Body of pancreas (tissue), 4 donors: ENCODE measurements around the gene CLDN2. TPM values are rescaled to one million over a fixed set of nuclear protein-coding genes. Genes with fewer than 3 reads are reported as not detected.
A peak's percentile ranks its signal among the peaks of the same experiment; 100 is the strongest.

Experiments used
- ATAC-seq: fragments of 150-250 bp; one replicate; pipeline ENCODE4 v1.9.1; 2016
- DNase-seq, 4 donors: peaks; one replicate each; pipeline ENCODE4 v3.0.0-alpha.2; 2019
- H3K27ac ChIP-seq, 4 donors: fragments of 200-600 bp; sonication (generic); 1 replicate in 3 of 4; 2 replicates in 1 of 4; pipeline versions ENCODE4 v1.5.1 to v1.6.1; 2016 to 2019; ENCODE audit warnings: mild to moderate bottlenecking in 1 of 4, mixed read lengths in 1 of 4, moderate library complexity in 1 of 4
- H3K27me3 ChIP-seq, 2 donors: fragments of 200-600 bp; sonication (generic); one replicate each; pipeline ENCODE4 v1.6.0; 2016; ENCODE audit warnings: mild to moderate bottlenecking in 1 of 2
- H3K36me3 ChIP-seq, 2 donors: fragments of 200-600 bp; sonication (generic); replicated peaks in 1 of 2; 2 replicates each; pipeline ENCODE4 v1.5.1; 2016; ENCODE audit warnings: low read depth in 2 of 2; ENCODE audit not compliant: insufficient read depth in 1 of 2
- H3K4me1 ChIP-seq: fragments of 200-600 bp; sonication (generic); one replicate; pipeline ENCODE4 v1.6.0; 2016
- H3K4me3 ChIP-seq, 2 donors: fragments of 200-600 bp; sonication (generic); 1 replicate in 1 of 2; 2 replicates in 1 of 2; pipeline ENCODE4 v1.5.1; 2016 to 2019
- H3K9me3 ChIP-seq, 3 donors: fragments of 200-600 bp; sonication (generic); 1 replicate in 2 of 3; 2 replicates in 1 of 3; pipeline ENCODE4 v1.5.1; 2016
- POLR2A ChIP-seq, 3 donors: fragments of 450-650 bp; IDR thresholded peaks; one replicate each; pipeline ENCODE4 v1.6.1; 2016; ENCODE audit warnings: antibody characterized with exemption in 3 of 3, mild to moderate bottlenecking in 2 of 3
- WGBS, 2 donors: methylation state at CpG; one replicate each; pipeline ENCODE4 v1.1.5; 2017; 5-methylcytosine and 5-hydroxymethylcytosine counted together
- intact Hi-C: fragments of 100-400 bp; cut with DNase I; formaldehyde crosslinking; loops from one replicate; pipeline ENCODE4 v1.15.1; 2023
- total RNA-seq, 2 donors: library from RNA; depleted of rRNA; stranded (reverse); fragments of >200 nt; gene quantifications; one replicate each; pipeline ENCODE4 v1.1.0, GENCODE V29; 2016
- TF ChIP-seq, protein P1 (sequence below), 7 experiments: fragments of 450-650 bp in 4 of 7; fragments of 200-600 bp in 3 of 7; sonication (generic) in 3 of 7; IDR thresholded peaks; one replicate each; pipeline ENCODE4 v1.5.1; 2016 to 2019; ENCODE audit warnings: antibody characterized with exemption in 7 of 7

Gene CLDN2
- total RNA-seq, 2 donors from 2014 or later, result 0.33 to 6.0 TPM

DNA sequence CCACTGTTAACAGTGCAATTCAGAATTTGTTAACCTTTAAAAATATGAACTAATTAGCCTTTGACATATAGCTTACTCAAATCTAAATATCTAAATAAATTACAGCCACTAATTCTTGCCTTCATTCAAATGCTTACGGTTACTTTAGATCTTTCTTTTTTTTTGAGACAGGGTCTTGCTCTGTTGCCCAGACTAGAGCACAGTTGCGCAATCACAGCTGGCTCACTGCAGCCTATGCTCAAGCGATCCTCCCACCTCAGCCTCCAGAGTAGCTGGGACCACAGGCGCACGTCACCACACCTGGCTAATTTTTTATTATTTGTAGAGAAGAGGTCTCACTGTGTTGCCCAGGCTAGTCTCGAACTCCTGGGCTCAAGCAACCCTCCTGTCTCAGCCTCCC, 31.0 kb downstream of the CLDN2 start:
- DNase-seq (no peak), ATAC-seq (no peak)
- Histone ChIP-seq H3K27ac (no peak overlapping the region), H3K36me3 (no peaks in the 10 kb centered on the region), H3K4me3 (no peak overlapping the region), H3K9me3 (no peaks in the 10 kb centered on the region), H3K27me3 (no peaks in the 10 kb centered on the region), H3K4me1 (peaks cover 4% of the 10 kb centered on the region)
- intact Hi-C loops, result loop anchor here (5.0 kb wide), 1 partner anchor 54 kb away; no protein-coding TSS in a partner anchor
- 86 to 92% methylated on average over 2 to 6 of the region's 6 CpGs for WGBS, 2 donors
- TF ChIP-seq, protein P1, sequence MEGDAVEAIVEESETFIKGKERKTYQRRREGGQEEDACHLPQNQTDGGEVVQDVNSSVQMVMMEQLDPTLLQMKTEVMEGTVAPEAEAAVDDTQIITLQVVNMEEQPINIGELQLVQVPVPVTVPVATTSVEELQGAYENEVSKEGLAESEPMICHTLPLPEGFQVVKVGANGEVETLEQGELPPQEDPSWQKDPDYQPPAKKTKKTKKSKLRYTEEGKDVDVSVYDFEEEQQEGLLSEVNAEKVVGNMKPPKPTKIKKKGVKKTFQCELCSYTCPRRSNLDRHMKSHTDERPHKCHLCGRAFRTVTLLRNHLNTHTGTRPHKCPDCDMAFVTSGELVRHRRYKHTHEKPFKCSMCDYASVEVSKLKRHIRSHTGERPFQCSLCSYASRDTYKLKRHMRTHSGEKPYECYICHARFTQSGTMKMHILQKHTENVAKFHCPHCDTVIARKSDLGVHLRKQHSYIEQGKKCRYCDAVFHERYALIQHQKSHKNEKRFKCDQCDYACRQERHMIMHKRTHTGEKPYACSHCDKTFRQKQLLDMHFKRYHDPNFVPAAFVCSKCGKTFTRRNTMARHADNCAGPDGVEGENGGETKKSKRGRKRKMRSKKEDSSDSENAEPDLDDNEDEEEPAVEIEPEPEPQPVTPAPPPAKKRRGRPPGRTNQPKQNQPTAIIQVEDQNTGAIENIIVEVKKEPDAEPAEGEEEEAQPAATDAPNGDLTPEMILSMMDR (IDR thresholded peaks at IDR 0.05), result no peak
- TF ChIP-seq POLR2A (IDR thresholded peaks at IDR 0.05), result no peak

DNA sequence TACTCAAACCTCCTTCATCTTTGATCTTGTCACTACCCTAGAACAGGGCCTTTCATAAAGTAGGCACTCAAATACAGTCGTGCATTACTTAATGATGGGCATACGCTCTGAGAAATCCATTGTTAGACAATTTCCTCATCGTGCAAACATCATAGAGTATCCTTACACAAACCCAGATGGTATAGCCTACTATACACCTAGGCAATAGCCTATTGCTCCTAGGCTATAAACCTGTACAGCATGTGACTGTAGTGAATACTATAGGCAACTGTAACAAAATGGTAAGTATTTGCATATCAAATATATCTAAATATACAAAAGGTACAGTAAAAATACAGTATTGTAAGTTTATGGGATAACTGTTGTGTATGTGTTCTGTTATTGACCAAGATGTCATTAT, 31.9 kb downstream of the CLDN2 start:
- H3K27me3 ChIP-seq, result no peaks in the 10 kb centered on the region
- H3K4me1 ChIP-seq, result peaks cover 4% of the 10 kb centered on the region
- TF ChIP-seq, protein P1 (IDR thresholded peaks at IDR 0.05), result no peak
- no peak for ATAC-seq
- H3K9me3 ChIP-seq, result no peaks in the 10 kb centered on the region
- H3K36me3 ChIP-seq, result no peaks in the 10 kb centered on the region
- H3K27ac ChIP-seq, result no peak overlapping the region
- no peak for DNase-seq
- no peak overlapping the region for H3K4me3 ChIP-seq
- 89 to 92% methylated on average over 2 to 3 of the region's 3 CpGs for WGBS, 2 donors
- intact Hi-C loops, result loop anchor here (5.0 kb wide), 1 partner anchor 55 kb away; no protein-coding TSS in a partner anchor

DNA sequence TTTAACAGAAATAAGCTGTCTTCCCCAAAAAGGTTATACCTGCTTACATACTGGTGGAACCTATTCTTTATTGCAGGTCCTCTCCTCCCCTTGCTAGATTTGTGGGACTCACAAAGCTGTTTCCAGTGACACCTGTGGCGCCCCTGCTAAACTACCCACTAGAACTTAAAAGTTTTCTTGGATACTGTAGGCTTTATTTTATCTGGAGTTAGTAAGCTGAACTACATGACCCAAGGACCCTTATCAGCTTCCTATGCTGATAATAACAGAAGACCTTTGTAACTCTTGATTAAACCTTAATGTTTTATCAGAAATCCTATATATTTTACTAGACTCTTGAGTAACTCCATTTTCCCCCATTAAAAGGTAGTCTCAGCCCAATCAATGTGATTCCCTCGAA, 32.3 kb downstream of the CLDN2 start:
- Histone ChIP-seq H3K4me3 (no peak overlapping the region), H3K9me3 (no peaks in the 10 kb centered on the region), H3K27me3 (no peaks in the 10 kb centered on the region), H3K4me1 (peaks cover 4% of the 10 kb centered on the region), H3K36me3 (no peaks in the 10 kb centered on the region), H3K27ac (no peak overlapping the region)
- 31 to 43% methylated on average over 2 of the region's 2 CpGs for WGBS, 2 donors
- intact Hi-C loops, result loop anchor here (5.0 kb wide), 1 partner anchor 55 kb away; no protein-coding TSS in a partner anchor
- no peak for TF ChIP-seq POLR2A (IDR thresholded peaks at IDR 0.05)
- TF ChIP-seq, protein P1 (IDR thresholded peaks at IDR 0.05), result no peak
- DNase-seq, result no peak
- no peak for ATAC-seq

DNA sequence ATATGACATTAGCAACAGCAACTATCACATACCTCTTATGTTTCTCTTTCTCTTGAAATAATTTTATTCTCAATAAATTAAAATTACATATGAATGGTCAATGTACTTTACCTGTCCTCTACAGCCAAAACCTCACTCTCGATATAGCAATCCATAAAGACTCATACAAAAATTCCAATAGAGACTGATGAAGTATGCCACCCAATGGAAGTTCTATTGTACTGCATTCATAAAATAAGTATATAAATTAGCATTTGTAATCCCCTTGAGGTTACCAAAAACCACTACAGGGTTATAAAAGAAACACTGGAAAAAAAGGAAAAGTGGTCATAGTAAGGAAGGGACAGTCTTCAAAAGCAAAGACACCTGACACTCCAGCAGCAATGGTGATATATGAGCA, 32.8 kb downstream of the CLDN2 start:
- ATAC-seq (no peak), DNase-seq (no peak)
- H3K9me3 ChIP-seq, result no peaks in the 10 kb centered on the region
- H3K4me1 ChIP-seq, result peaks cover 4% of the 10 kb centered on the region
- no peak overlapping the region for H3K27ac ChIP-seq
- no peaks in the 10 kb centered on the region for H3K36me3 ChIP-seq
- H3K27me3 ChIP-seq, result no peaks in the 10 kb centered on the region
- intact Hi-C loops, result loop anchor here (5.0 kb wide), 1 partner anchor 56 kb away; no protein-coding TSS in a partner anchor
- 0 to 4% methylated on average over 1 of the region's 1 CpG for WGBS, 2 donors
- TF ChIP-seq, protein P1 (IDR thresholded peaks at IDR 0.05), result peak; percentile 18 to 59 (median 52)
- no peak for TF ChIP-seq POLR2A (IDR thresholded peaks at IDR 0.05)
- no peak overlapping the region for H3K4me3 ChIP-seq

DNA sequence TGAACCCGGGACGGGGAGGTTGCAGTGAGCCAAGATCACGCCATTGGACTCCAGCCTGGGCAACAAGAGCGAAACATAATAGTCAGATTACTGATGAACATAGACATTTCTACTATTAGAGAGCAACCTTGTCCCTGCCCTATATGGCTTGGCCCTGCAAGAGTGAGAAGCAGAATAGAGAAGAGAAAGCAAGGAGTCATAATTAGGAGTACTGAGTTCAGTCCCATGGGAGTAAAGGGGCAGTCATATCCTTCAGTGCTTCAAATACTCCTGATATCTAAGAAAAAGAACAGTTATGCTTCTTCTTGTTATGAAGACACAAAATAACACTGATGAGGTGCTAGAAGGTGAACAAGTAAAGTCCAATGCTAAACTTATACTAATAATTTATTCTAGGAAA, 33.8 kb downstream of the CLDN2 start:
- no peaks in the 10 kb centered on the region for H3K9me3 ChIP-seq
- ATAC-seq (no peak), DNase-seq (no peak)
- H3K4me1 ChIP-seq, result peaks cover 4% of the 10 kb centered on the region
- TF ChIP-seq, protein P1 (IDR thresholded peaks at IDR 0.05), result no peak
- no peak for TF ChIP-seq POLR2A (IDR thresholded peaks at IDR 0.05)
- intact Hi-C loops, result loop anchor here (5.0 kb wide), 1 partner anchor 57 kb away; no protein-coding TSS in a partner anchor
- no peak overlapping the region for H3K27ac ChIP-seq
- 91 to 96% methylated on average over 4 of the region's 4 CpGs for WGBS, 2 donors
- H3K27me3 ChIP-seq, result no peaks in the 10 kb centered on the region
- no peak overlapping the region for H3K4me3 ChIP-seq
- H3K36me3 ChIP-seq, result no peaks in the 10 kb centered on the region
